Stimulated activated CD4-positive, alpha-beta T cell treated with anti-CD3 and anti-CD28 coated beads, Interleukin-12 subunit alpha, Interleukin-12 subunit beta, amount 100 ng/mL, for 24 hours (primary cell): ENCODE results near the gene AQP5.

Source experiments
- DNase-seq, 2 experiments: peaks; one replicate each; pipeline ENCODE4 v3.0.0-alpha.2; 2020; ENCODE audit warnings: low read depth in 2 of 2

AQP5 gene

DNA sequence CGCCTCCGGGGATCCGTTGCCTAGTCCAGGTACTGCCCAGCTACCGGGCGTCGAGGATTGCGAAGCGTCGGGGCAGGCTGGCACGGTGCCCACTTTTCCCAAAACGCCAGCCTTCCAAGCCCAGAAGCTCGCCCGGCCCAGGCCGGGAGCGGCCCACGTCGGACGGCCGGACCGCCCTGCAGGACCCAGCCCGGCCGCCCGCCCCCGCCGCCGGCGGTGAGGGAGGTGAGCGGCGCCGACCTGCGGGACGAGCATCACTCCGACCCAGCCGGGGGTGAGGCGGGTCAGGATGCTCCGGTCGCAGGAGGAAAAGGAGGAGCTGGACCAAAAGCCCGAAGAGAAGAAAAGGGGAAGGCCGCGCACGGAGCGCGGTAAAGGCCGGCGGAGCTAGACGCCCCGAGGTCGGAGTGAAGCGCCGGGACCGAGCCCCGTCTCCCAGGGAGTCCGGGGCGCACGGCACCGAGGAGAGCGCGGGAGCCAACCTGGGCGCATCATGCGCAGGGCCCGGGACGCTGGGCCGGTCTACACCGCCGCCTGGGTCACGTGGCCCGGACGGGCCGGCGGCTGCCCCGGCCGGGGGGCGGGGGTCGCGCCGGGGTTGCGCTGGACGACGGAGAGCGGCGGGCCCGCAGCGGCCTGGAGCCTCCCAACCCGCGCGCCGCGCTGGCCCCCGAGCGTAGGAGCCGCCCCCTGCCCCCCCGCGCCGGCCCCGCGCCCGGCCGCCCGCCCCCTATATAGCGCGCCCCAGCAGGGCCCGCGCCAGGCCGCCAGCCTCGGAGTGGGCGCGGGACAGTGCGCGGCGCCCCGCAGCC lies at the start of gene AQP5:
Gene AQP5 (plus strand): TSS at position 762 of the 812 bp plus-strand sequence. CDS start 146 bp downstream, outside the sequence.
- DNase-seq = no peak

- DNase-seq = no peak
Observed at GRCh38 chr12:49912345-49913255, 49.1 kb upstream of the AQP5 start.

- DNase-seq = no peak
Observed at GRCh38 chr12:49916129-49916919, 45.3 kb upstream of the AQP5 start.

DNA sequence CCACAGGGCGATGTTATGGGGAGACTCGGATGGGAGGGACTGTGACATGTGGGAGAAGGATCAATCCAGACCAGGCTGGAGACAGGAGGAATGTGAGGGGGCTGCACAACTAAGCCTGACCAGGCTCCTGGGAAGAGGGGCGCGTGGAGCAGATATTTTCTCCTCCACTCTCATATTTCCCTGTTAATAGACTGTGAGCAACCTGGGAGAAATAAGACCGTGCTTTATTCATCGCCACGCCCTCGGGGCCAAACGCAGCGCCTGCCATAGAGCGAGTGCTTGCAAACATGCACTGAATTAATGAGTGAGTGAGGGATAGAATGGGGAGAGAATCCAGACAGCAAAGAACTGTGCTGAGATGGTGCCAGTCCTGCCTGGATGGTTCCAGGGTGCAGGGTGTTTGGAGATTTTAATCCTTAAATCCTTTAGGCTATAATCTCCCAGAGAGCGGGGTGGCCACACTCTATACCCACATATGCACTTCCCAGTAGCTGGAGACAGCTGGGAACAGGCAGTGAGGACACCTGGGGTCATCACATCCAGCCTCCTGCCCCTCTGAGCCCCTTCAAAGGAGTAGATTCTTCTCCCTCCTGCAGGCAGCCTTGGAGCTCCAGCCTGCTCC lies 44.4 kb upstream of the AQP5 start:
- no peak for DNase-seq

DNA sequence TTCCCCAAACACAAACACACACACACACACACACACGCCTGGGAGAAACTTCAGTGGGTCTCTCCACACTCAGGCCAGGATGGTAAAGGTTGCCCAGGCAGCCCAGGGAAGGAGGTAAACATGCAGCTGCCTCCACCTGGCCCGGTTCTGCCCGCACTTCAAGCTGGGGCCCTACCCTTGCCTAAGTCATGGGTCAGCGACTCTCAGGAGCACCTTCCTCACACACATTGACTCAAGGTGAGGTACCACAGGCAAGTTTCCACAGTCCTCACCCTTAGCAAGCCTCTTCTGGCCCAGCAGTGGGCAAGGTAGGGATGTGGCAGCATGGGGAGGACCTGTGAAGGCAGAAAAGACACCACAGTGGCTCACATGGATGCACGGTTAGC lies 43.9 kb upstream of the AQP5 start:
- no peak for DNase-seq

DNA sequence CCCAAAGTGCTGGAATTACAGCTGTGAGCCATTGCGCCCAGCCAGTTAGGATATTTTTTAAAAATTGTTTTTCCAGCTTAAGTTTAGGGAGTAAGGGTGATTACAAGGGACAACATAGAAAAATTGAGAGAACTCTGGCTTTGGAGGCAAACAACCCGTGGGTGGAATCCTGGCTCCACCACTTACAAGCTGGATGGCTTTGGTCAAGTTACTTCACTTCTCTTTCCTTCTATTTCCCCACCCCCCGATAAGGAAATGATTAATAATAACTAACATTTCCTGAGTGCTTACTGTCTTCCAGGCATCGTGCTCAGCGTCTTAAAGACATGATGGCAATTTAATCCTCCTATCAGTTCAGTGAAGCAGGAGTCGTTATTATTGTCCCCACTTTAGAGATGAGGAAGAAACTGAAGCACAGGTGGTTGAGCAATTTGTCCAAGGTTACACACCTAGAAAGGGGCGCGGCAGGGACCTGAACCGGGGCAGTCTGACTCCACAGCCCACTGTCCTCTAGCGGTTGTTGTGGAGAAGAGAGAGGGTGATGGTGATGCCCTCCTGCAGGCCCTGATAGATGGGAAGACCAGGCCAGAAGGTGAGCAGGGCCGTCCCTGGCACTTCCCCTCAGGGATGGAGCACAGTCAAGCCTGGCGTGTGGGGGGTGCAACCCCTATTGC lies 41.3 kb upstream of the AQP5 start:
- no peak for DNase-seq

- no peak for DNase-seq
Observed at GRCh38 chr12:49920915-49921286, 40.8 kb upstream of the AQP5 start.

DNA sequence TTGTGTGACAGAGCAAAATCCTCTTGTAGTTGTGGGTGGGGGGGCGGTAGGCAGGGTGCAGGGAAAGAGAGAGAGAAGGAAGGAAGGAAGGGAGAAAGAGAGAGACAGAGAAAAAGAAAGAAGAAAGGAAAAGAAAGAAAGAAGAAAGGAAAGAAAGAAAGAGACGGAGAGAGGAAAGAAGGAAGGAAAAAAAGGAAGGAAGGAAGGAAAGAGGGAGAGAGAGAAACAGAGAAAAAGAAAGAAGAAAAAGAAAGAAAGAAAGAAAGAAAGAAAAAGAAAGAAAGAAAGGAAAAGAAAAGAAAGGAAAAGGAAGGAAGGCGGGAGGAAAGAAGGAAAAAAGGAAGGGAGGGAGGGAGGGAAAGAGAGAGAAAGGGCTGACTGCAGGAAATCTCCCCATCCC lies 40.4 kb upstream of the AQP5 start:
- no peak for DNase-seq

DNA sequence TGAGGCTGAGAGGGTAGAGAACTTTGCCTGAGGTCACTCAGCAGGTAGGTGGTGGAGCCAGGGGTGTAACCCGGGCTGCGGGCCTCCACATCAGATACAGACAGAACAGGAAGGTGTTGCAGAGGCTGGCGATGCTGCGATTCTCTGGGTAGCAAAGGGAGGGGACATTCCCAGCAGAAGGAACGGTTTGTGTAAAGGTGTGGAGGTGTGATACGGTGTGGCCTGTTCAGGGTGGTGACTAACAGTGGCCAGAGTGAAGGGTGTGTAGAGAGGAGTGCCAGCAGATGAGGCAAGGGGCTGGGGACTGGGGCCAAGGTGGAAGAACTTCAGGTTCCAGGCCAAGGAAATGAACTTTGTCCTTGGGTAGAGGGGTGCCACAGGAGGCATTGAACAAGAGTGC lies 39.7 kb upstream of the AQP5 start:
- DNase-seq = no peak

DNA sequence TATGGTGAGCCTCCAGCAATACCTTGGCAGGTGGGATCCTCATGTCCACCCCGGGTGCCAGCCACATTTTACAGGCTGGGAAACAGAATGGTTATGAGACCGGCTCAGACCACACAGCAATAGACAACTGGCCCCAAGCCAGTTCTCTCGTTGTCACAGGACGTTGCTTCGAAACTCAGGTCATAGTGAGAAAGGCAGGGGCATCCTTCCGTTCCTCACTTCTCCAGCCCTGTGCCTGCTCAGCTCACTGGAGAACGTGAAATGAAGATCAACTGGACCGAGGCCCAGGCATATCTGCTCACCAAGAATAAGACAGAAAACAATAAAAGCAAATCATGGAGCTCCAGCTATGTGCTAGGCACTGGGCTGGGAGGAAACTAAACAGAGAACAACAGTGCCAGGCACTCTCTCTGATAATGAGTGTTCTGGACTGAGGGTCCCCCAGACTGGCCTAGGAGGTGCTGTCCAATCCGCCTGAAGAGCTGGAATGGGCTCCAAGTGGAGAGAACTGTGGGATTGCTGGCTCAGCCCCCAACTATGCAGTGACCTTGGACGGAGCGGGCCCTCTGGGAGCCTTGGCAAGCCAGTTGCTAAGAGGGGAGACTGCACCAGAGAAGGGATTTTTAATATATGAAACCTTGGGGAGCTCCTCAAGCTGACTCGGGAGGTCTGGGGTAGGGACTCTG lies 39.2 kb upstream of the AQP5 start:
- DNase-seq = no peak

DNA sequence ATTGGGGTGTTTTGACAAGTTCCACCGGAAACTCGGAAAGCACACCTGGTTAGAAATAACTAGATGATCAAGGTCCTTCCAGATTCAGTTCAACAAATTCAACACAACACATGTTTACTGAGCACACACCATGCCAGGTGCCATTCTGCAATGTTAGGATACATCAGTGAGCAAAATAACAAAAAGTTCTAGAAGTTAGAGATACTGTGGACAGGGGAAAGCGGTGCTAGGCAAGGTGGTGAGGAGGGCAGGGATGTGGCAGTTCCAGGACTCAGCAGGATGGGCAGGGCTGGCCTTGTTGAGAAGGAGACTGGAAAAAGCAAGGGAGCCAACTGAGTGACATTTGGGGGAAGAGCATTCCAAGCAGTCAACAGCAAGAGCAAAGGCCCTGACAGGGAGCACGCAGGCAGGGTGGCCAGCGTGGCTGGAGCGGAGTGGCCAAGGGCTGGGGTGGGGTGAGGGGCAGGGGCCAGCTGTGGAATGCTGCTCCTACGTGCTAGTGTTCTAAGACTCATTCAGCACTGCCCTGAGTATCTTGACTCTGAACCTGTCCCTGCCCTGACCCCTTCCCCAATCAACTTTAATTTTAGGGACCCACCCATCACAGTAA lies 38.5 kb upstream of the AQP5 start:
- DNase-seq = no peak

DNA sequence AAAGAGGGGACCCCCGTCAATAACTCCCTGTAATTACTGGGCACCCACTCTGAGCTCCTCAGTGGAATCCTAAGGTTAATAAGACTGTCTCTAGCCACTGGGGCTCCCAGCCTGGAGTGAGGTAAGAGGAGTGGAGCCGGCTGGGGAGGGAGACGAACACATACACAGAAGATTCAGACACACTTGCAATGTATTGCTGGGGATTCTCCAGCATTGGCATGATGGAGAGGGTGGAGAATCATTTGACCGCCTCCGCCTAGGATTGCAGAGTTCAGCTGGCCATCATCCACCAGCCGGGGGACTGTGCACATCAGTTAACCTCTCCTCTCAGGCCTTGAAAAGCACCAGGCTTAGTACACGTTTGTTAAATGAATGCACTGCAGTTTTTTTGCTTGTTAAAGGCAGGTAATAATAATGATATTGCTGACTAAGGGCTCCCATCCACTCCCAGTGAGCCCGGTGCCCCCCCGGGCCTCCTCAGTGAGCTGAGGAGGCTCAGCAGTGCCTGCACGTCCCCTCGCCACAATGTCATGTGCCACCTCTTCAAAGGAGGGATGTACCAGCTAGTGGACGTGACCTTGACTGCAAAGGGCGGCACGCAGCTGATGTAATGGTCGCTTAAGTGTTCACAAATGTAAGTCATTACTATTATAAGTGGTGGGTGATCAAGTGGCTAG lies 37.7 kb upstream of the AQP5 start:
- no peak for DNase-seq

- DNase-seq = no peak
Observed at GRCh38 chr12:49924628-49925246, 36.9 kb upstream of the AQP5 start.

GRCh38 chr12:49925433-49926204 lies 36.1 kb upstream of the AQP5 start:
- DNase-seq = no peak

DNA sequence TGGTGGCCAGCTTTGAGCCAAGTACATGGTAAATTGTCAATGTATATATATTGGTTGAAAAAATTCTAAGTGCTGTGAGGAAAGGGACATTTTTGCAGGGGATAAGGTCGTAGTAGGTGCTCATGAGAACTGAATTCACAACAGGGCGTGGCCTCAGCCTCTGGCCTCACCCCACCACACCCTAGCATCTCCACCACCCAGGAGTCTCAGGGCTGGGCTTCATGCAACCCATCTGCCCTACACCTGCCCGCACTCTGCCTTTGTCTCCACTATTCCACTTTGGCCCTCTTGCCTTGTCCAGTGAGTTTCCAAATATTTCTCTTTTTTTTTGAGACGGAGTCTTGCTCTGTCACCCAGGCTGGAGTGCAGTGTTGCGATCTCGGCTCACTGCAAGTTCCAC lies 33.2 kb upstream of the AQP5 start:
- no peak for DNase-seq

DNA sequence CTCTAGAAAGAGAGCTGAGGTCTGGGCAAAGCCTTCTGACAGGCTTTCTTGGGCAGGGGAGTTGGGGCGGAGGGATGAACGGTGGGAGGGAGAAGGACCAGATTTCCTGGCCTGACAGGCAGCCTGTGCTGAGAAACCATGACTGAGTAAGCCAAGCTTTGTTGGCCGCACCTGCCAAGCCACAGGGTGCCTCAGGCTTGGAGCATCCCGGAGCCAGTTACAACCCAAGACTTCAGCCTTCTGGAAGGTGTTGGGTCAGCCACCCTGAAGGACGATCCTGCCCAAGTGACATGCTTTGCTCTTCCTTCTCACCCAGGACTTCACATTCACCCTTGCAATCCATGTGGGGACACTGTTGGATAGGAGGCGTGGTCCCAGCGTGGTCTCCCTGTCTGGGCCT lies 32.1 kb upstream of the AQP5 start:
- DNase-seq = no peak

DNA sequence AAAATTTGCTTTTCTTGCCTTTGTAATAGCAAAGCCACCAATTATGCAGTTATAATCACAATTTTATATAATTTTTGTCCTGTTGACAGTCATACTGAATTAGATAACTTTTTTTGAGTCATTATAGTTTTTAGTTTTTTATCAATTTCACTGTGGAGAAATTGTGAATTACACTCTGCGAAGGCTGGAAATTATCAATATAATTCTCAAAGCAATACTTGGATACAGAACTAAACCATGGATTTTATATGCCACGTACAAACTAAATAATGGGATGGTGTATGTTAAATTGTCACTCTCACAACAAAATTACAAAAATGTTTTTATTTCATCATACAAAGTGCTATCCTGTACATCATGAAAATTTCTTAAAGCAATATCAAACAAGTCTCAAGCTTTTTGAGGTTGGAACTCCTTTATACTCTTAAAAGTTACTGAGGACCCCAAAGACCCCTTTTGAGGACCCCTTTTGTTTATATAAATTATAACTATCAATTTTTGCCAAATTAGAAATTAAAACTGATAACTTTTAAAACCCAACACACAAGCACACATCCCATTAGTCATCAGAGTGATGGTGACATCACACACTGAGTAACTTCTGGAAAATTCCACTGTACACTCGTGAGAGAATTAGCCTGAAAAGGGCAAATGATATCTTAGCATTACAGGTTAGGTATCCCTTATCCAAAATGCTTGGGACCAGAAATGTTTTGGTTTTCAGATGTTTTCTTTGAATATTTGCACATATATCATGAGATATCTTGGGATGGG lies 31.0 kb upstream of the AQP5 start:
- no peak for DNase-seq

- no peak for DNase-seq
Observed at GRCh38 chr12:49932023-49932422, 29.6 kb upstream of the AQP5 start.
